Activated CD4-positive, alpha-beta T cell treated with anti-CD3 and anti-CD28 coated beads, Interleukin-2, amount 10 ng/mL, durations not matched to agents 7 days and 5 days (primary cell): ENCODE data around the gene PIKFYVE. TPM values are rescaled to one million over a fixed set of nuclear protein-coding genes. Genes with fewer than 3 reads are reported as not detected.
"Not testable (repeated sequence)": the region's sequence is repeated elsewhere in the genome, so short reads cannot be mapped to it uniquely, and the experiment has no call there.

ENCODE experiments used
- CTCF ChIA-PET: fragments of 350-600 bp; sonication (Branson Sonifier 250); formaldehyde crosslinking; loops from one replicate; lab custom pipeline; 2021; ENCODE audit warnings: antibody characterized with exemption; lab: Charles Lee
- POLR2A ChIA-PET: fragments of 350-600 bp; sonication (Branson Sonifier 250); formaldehyde crosslinking; loops from one replicate; lab custom pipeline; 2021; ENCODE audit warnings: antibody characterized with exemption; lab: Charles Lee
- DNase-seq: peaks from one replicate; pipeline ENCODE4 v3.0.0-alpha.2; 2020
- H3K27ac Mint-ChIP-seq: one replicate; pipeline ENCODE4 v1.8.0; 2021; ENCODE audit warnings: mild to moderate bottlenecking, moderate library complexity, mixed read lengths
- H3K27me3 Mint-ChIP-seq: one replicate; pipeline ENCODE4 v1.8.0; 2021; ENCODE audit warnings: mixed read lengths
- H3K36me3 Mint-ChIP-seq: one replicate; pipeline ENCODE4 v1.8.0; 2021; ENCODE audit warnings: low read depth, mixed read lengths
- H3K4me1 Mint-ChIP-seq: one replicate; pipeline ENCODE4 v1.8.0; 2021; ENCODE audit warnings: mixed read lengths
- H3K4me3 Mint-ChIP-seq: one replicate; pipeline ENCODE4 v1.8.0; 2021; ENCODE audit warnings: mild to moderate bottlenecking, moderate library complexity, mixed read lengths
- H3K9me3 Mint-ChIP-seq: one replicate; pipeline ENCODE4 v1.8.0; 2021; ENCODE audit warnings: mixed read lengths
- total RNA-seq, 2 experiments: library from RNA; stranded (reverse); gene quantifications; one replicate each; pipeline ENCODE4 v1.2.3, GENCODE V29; 2021

The PIKFYVE gene
- total RNA-seq, 2 experiments from 2014 or later = 32.7 to 34.7 TPM

DNA sequence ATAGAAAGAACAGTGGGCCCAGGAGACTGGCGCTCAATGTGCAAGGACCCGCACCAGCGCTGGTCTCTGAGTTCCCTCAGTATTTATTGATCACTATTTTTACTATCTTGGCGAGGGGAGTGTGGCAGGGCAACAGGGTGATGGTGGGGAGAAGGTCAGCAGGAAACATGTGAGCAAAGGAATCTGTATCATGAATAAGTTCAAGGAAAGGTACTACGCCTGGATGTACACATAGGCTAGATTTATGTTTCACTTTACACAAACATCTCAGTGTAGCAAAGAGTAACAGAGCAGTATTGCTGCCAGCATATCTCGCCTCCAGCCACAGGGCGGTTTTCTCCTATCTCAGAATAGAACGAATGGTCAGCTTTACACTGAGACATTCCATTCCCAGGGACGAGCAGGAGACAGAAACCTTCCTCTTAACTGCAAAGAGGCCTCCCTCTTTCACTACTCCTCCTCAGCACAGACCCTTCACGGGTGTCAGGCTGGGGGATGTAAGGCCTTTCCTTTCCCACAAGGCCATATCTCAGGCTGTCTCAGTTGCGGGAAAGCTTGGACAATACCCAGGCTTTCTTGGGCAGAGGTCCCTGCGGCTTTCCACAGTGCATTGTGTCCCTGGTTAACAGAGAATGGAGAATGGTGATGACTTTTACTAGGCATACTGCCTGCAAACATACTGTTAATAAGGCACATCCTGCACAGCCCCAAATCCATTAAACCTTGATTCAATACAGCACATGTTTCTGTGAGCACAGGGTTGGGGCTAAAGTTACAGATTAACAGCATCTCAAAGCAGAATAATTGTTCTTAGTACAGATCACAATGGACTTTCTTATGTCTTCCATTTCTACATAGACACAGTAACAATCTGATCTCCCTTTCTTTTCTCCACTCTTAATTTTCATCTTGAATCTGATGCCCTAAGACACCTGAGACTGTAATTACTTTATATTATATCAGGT, 8.9 kb upstream of the PIKFYVE start:
- peaks cover 28% of the 10 kb centered on the region for H3K4me1 Mint-ChIP-seq
- H3K9me3 Mint-ChIP-seq, POLR2A ChIA-PET, DNase-seq, H3K27me3 Mint-ChIP-seq, H3K27ac Mint-ChIP-seq, H3K4me3 Mint-ChIP-seq: not testable (repeated sequence)
- H3K36me3 Mint-ChIP-seq = peaks cover 12% of the 10 kb centered on the region
- CTCF ChIA-PET = interaction anchor here (4.9 kb wide), 1 partner anchor 9 kb away, joined by 27 read pairs; the partner anchor contains the start of gene PIKFYVE

DNA sequence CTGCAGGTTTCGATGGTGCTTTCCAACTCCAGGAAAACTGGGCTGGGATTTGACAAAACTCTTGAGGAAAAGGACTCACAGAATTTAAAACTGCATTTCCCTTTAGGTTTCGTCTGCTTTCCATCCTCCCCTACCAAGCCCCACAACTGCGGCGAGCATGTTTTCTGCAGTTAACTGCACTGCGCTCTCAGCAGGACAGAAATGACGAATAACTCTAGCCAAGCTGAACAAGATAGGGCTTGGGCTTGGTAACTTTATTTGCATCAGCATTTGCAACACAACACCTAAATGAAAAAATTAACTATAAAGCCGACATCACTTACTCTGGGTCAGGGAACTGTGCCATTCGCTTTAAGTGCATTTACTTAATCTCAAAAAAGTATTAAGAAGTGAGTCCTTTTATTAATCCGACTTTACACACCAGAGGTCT, 669 bp upstream of the PIKFYVE start:
- no peaks in the 10 kb centered on the region for H3K27me3 Mint-ChIP-seq

DNA sequence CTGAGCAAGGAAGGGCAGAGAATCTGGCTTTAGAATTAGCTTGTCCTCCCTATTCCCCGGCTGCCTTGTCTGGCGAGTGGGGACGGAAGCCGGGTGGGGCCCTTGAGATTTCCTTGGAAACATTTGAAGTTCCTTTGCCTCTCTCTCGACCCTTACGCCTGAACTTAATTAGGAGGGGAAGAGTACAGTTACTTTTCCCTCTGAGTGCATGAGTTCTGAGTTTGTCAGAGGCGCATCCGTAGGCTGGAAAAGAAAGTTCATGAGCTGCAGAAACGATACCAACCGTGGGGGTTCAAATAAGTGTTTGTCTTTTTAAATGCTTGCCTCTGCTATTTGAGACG, 468 bp downstream of the PIKFYVE start:
- Mint-ChIP-seq H3K9me3 (no peaks in the 10 kb centered on the region), H3K27ac (peak overlapping the region; percentile 97), H3K4me1 (peaks cover 47% of the 10 kb centered on the region), H3K4me3 (peak overlapping the region; percentile 84), H3K36me3 (peaks cover 16% of the 10 kb centered on the region), H3K27me3 (no peaks in the 10 kb centered on the region)
- CTCF ChIA-PET = interaction anchor here (1.0 to 4.5 kb wide), 2 partner anchors 12 to 49 kb away, joined by 3 to 27 read pairs; partner anchors contain the start of gene IDH1
- DNase-seq = peak; percentile 26
- POLR2A ChIA-PET = interaction anchor here (1.2 kb wide), 1 partner anchor 12 kb away, joined by 3 read pairs; no protein-coding TSS in a partner anchor

More for the DNA sequence above, 669 bp upstream of the PIKFYVE start:
- H3K4me1 Mint-ChIP-seq = peaks cover 42% of the 10 kb centered on the region
- H3K36me3 Mint-ChIP-seq = peaks cover 11% of the 10 kb centered on the region
- H3K9me3 Mint-ChIP-seq = no peaks in the 10 kb centered on the region
- H3K27ac Mint-ChIP-seq = peak overlapping the region; percentile 97
- peak overlapping the region; percentile 84 for H3K4me3 Mint-ChIP-seq
- DNase-seq = peak; percentile 70
- ChIA-PET POLR2A (interaction anchor here (1.0 to 1.2 kb wide), 2 partner anchors 10 to 11 kb away, joined by 3 read pairs; partner anchors contain the start of gene IDH1), CTCF (interaction anchor here (0.6 to 4.5 kb wide), 4 partner anchors 11 to 460 kb away, joined by 3 to 27 read pairs (median 5); partner anchors contain the start of gene IDH1)

DNA sequence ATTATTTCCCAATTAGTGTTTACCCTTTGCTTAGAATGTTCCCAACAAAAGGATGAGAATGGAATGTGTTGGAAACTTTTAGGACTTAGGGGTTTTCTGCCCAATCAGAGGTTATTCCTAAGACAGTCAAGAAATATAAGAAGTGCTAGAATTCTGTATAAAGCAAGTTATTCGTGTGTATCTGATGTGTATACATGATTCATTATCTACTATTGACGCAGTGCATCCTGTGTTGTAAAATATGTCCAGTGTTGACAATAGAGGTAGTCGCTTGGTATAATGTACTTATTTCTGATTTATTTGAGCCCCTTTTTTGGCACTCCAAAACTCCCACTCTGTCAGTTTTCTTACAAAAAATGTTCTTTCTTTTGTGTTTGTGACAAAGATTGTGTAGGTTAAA, 881 bp downstream of the PIKFYVE start:
- Mint-ChIP-seq H3K36me3 (peaks cover 17% of the 10 kb centered on the region), H3K9me3 (no peaks in the 10 kb centered on the region), H3K27ac (peak overlapping the region; percentile 97), H3K4me3 (peak overlapping the region; percentile 84), H3K4me1 (peaks cover 48% of the 10 kb centered on the region), H3K27me3 (no peaks in the 10 kb centered on the region)
- no peak for DNase-seq
- CTCF ChIA-PET = interaction anchor here (0.6 to 4.5 kb wide), 4 partner anchors 12 to 48 kb away, joined by 3 to 27 read pairs (median 3); partner anchors contain the start of gene IDH1
- POLR2A ChIA-PET = interaction anchor here (1.2 kb wide), 1 partner anchor 13 kb away, joined by 3 read pairs; no protein-coding TSS in a partner anchor

DNA sequence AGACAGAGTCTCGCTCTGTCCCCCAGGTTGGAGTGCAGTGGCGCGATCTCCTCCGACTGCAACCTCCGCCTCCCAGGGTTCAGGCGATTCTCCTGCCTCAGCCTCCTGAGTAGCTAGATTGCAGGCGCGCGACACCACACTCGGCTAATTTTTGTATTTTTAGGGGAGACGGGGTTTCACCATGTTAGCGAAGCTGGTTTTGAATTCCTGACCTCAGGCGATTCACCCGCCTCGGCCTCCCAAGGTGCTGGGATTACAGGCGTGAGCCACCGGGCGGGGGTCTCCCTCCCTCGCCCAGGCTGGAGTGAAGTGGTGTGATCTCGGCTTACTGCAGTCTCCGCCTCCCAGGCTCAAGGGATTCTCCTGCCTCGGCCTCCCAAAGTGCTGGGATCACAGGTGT, 1.5 kb downstream of the PIKFYVE start:
- Mint-ChIP-seq H3K4me1 (peaks cover 51% of the 10 kb centered on the region), H3K4me3 (peak overlapping the region; percentile 84), H3K27ac (peak overlapping the region; percentile 97), H3K36me3 (peaks cover 18% of the 10 kb centered on the region)
- POLR2A ChIA-PET, DNase-seq, H3K27me3 Mint-ChIP-seq, H3K9me3 Mint-ChIP-seq: not testable (repeated sequence)
- CTCF ChIA-PET = interaction anchor here (0.6 to 4.5 kb wide), 4 partner anchors 13 to 157 kb away, joined by 3 to 27 read pairs (median 4); partner anchors contain the start of gene IDH1

DNA sequence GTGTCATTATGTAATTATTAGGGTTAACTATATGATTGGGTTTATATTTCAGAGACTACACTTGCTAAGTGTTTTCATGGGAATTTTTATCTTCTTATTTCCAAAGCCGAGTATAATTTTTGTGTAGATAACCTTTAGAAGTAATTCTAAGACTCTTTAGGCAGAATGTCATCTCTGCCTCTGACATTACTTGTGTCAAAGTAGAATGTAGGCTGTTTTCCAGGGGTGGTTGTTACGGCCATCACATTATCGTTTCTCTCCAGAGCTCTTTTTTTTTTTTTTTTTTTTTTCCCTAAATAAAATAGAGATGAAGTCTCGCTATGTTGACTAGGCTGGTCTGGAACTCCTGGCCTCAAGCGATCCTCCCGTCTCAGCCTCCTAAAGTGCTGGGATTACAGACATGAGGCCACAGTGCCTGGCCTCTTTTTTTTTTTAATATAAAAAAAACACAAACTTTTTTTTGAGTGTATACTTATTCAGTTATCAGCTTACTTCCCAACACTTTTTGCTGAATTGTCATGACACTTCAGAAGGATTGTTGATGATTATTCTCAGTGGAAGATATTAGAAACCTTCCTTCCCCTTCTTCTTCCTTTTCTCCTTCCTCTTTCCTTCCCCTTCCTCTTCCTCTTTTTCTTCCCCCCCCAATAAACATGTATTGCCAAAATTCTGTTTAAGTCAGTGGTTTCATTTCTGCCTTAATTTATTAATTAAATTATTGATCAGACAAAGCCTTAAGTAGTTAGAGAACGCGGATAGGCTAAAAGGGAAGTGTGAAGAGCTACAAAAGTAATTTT, 2.3 kb downstream of the PIKFYVE start:
- DNase-seq = no peak
- Mint-ChIP-seq H3K27me3 (no peaks in the 10 kb centered on the region), H3K36me3 (peaks cover 19% of the 10 kb centered on the region), H3K9me3 (no peaks in the 10 kb centered on the region), H3K4me3 (peak overlapping the region; percentile 84), H3K27ac (no peak overlapping the region), H3K4me1 (peaks cover 51% of the 10 kb centered on the region)
- POLR2A ChIA-PET = no interaction called here
- CTCF ChIA-PET = interaction anchor here (0.6 to 4.7 kb wide), 6 partner anchors 15 to 567 kb away, joined by 3 to 28 read pairs (median 4); partner anchors contain the start of gene IDH1

DNA sequence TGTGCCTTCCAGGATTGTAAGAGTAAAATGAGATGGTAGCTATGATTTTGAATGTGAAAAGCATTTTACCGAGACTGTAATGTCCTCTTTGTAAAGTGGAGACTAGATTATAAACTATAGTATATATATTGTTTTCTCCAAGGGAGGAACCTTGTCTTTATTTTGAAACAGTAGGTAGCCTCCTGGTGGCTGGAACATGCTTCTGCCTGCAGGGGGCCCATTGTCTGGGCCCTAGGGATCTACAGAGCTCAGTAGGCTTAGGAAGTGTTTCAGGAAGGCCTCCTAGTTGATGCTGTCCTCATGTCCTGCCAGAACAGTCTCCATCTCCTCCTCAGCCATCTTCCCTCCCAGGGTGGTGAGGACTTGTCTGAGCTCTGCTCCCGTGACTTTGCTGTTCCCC, 3.0 kb downstream of the PIKFYVE start:
- peak overlapping the region; percentile 9 for H3K27ac Mint-ChIP-seq
- ChIA-PET CTCF (interaction anchor here (0.6 to 4.7 kb wide), 5 partner anchors 15 to 568 kb away, joined by 3 to 28 read pairs (median 4); partner anchors contain the start of gene IDH1), POLR2A (no interaction called here)
- H3K4me3 Mint-ChIP-seq = no peak overlapping the region
- H3K36me3 Mint-ChIP-seq = peaks cover 24% of the 10 kb centered on the region
- no peak for DNase-seq
- no peaks in the 10 kb centered on the region for H3K9me3 Mint-ChIP-seq
- H3K27me3 Mint-ChIP-seq = no peaks in the 10 kb centered on the region
- peaks cover 49% of the 10 kb centered on the region for H3K4me1 Mint-ChIP-seq

DNA sequence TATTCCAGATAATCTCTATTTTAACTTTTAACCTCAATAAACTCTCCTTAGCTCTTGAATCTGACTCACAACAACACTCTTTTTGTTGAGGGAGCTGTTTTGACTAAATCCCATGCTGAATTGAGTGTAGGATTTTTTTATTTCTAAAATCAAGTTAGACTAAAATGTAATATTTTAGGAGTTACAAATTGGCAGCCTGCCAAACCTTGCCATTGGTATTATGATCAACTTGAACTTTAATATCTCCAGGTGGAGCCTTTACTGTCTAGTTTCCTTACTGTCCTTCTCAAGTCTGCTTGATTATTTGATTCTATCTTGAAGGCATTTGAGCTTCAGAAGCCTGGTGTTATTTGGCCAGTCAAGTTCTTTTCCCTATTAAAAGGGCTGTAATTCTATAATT, 8.7 kb downstream of the PIKFYVE start:
- DNase-seq = no peak
- Mint-ChIP-seq H3K36me3 (peaks cover 73% of the 10 kb centered on the region), H3K27ac (no peak overlapping the region), H3K27me3 (no peaks in the 10 kb centered on the region), H3K4me1 (peaks cover 17% of the 10 kb centered on the region), H3K9me3 (peaks cover 6% of the 10 kb centered on the region), H3K4me3 (no peak overlapping the region)
- POLR2A ChIA-PET = no interaction called here
- CTCF ChIA-PET = interaction anchor here (1.8 kb wide), 1 partner anchor 9 kb away, joined by 5 read pairs; no protein-coding TSS in a partner anchor

DNA sequence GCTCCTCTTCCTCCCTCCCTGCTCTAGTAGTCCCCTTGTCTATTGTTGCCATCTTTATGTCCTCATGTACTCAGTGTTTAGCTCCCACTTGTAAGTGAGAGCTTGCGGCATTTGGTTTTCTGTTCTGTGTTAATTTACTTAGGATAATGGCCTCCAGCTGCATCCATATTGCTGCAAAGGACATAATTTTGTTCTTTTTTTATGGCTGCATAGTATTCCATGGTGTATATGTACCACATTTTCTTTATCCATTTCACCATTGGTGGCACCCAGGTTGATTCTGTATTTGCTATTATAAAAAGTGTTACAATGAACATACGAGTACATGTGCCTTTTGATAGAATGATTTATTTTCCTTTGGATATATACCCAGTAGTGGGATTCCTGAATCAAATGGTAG, 12.5 kb downstream of the PIKFYVE start:
- H3K4me1 Mint-ChIP-seq = peaks cover 14% of the 10 kb centered on the region

DNA sequence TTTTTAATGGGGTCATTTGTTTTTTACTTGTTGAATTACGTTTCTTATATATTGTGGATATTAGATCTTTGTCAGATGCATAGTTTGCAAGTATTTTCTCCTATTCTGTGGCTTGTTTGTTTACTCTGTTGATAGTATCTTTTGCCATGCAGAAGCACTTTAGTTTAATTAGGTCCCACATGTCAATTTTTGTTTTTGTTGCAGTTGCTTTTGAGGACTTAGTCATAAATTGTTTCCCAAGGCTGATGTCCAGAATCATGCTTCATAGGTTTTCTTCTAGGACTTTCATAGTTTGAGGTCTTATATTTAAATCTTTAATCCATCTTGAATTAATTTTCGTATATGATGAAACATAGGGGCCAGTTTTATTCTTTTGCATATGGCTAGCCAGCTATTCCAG, 13.2 kb downstream of the PIKFYVE start:
- Mint-ChIP-seq H3K9me3 (peaks cover 6% of the 10 kb centered on the region), H3K27me3 (no peaks in the 10 kb centered on the region), H3K27ac (no peak overlapping the region), H3K36me3 (peaks cover 86% of the 10 kb centered on the region), H3K4me1 (peaks cover 11% of the 10 kb centered on the region), H3K4me3 (no peak overlapping the region)
- no peak for DNase-seq
- POLR2A ChIA-PET = no interaction called here
- CTCF ChIA-PET = interaction anchor here (0.6 kb wide), 1 partner anchor 21 kb away, joined by 4 read pairs; no protein-coding TSS in a partner anchor

More for the DNA sequence above, 12.5 kb downstream of the PIKFYVE start:
- H3K27me3 Mint-ChIP-seq = no peaks in the 10 kb centered on the region
- H3K27ac Mint-ChIP-seq = no peak overlapping the region
- ChIA-PET CTCF (no interaction called here), POLR2A (no interaction called here)
- H3K4me3 Mint-ChIP-seq = no peak overlapping the region
- H3K36me3 Mint-ChIP-seq = peaks cover 91% of the 10 kb centered on the region
- DNase-seq = no peak
- peaks cover 6% of the 10 kb centered on the region for H3K9me3 Mint-ChIP-seq

DNA sequence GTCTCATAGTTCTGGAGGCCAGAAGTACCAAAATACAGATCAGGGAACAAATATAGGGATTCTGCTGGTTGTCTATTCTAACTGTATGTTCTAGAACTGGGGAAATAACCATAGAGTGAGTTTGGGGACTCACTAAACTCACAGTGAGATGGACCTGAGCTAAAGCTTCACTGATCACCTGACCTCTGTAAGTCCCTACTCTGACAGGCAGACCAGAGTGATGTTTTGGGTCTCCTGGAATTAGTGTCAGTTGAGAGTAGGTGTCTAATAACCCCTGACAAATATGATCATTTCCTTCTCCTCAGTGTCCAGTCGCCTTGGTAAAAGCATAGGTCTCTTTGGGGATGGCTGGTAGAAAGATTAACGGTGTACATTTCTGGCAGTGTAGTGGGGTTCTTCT, 14.2 kb downstream of the PIKFYVE start:
- H3K36me3 Mint-ChIP-seq = peaks cover 79% of the 10 kb centered on the region
- CTCF ChIA-PET = no interaction called here
- no peaks in the 10 kb centered on the region for H3K27me3 Mint-ChIP-seq
- no peak overlapping the region for H3K4me3 Mint-ChIP-seq
- DNase-seq = no peak
- peaks cover 6% of the 10 kb centered on the region for H3K9me3 Mint-ChIP-seq
- H3K4me1 Mint-ChIP-seq = peaks cover 8% of the 10 kb centered on the region
- POLR2A ChIA-PET = no interaction called here
- H3K27ac Mint-ChIP-seq = no peak overlapping the region

DNA sequence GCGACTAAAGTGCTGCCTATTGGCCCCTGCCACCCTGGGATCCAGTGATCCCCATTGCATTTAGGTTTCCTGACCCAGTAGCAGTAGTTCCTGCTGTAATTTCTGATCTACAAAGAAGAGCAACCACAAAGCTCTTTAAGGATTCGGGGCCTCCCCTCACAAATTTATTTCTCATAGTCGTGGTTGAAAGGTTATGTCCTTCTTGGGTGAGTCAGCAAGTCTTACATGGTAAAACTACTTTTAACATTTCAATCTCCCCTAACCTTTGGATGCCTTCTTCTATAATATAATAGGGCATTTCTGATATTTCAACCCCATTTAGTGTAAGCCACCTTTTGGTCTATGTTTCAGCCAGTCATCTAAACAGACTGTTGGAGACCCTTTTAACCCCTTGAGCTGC, 14.9 kb downstream of the PIKFYVE start:
- no peak overlapping the region for H3K27ac Mint-ChIP-seq
- ChIA-PET CTCF (interaction anchor here (0.6 kb wide), 1 partner anchor 27 kb away, joined by 4 read pairs; no protein-coding TSS in a partner anchor), POLR2A (no interaction called here)
- no peaks in the 10 kb centered on the region for H3K27me3 Mint-ChIP-seq
- no peak for DNase-seq
- peaks cover 78% of the 10 kb centered on the region for H3K36me3 Mint-ChIP-seq
- H3K4me3 Mint-ChIP-seq = no peak overlapping the region
- H3K4me1 Mint-ChIP-seq = peaks cover 8% of the 10 kb centered on the region
- peaks cover 6% of the 10 kb centered on the region for H3K9me3 Mint-ChIP-seq
